GM23338 (cell line): ENCODE data around the gene ETF1. TPM values are rescaled to one million over a fixed set of nuclear protein-coding genes. Genes with fewer than 3 reads are reported as not detected.

Experiments
- ATAC-seq: fragments of 200-7000 bp; cut with Tn5 transposase; 3 replicates; pipeline ENCODE4 v1.9.1; 2020
- DNase-seq: peaks from one replicate; pipeline ENCODE4 v3.0.0-alpha.2; 2015; ENCODE audit warnings: low spot score
- H2AFZ ChIP-seq: fragments of 200-600 bp; sonication (generic); 2 replicates; pipeline ENCODE4 v1.8.0; 2016; ENCODE audit warnings: antibody characterized with exemption, mild to moderate bottlenecking, moderate library complexity
- H3F3A ChIP-seq: fragments of 200-600 bp; sonication (generic); replicated peaks from 2 replicates; pipeline ENCODE4 v1.8.0; 2017; ENCODE audit warnings: antibody characterized with exemption, mixed run types, low read depth
- H3K27ac ChIP-seq: fragments of 200-600 bp; sonication (generic); 2 replicates; pipeline ENCODE4 v1.6.1; 2016; ENCODE audit warnings: low read depth
- H3K27me3 ChIP-seq: fragments of 200-600 bp; sonication (generic); 2 replicates; pipeline ENCODE4 v1.8.0; 2016; ENCODE audit warnings: mild to moderate bottlenecking, mixed run types, moderate library complexity; ENCODE audit not compliant: insufficient read depth
- H3K36me3 ChIP-seq: fragments of 200-600 bp; sonication (generic); 2 replicates; pipeline ENCODE4 v1.8.0; 2016; ENCODE audit warnings: mild to moderate bottlenecking; ENCODE audit not compliant: insufficient read depth
- H3K4me1 ChIP-seq: fragments of 200-600 bp; sonication (generic); 2 replicates; pipeline ENCODE4 v1.8.0; 2016; ENCODE audit warnings: mild to moderate bottlenecking, moderate library complexity; ENCODE audit not compliant: insufficient read depth
- H3K4me2 ChIP-seq: fragments of 200-600 bp; sonication (generic); 2 replicates; pipeline ENCODE4 v1.7.1; 2017; ENCODE audit warnings: mixed run types
- H3K4me3 ChIP-seq: fragments of 200-600 bp; sonication (generic); 2 replicates; pipeline ENCODE4 v1.6.1; 2016; ENCODE audit warnings: mixed run types
- H3K79me2 ChIP-seq: fragments of 200-600 bp; sonication (generic); replicated peaks from 2 replicates; pipeline ENCODE4 v1.8.0; 2017; ENCODE audit warnings: mild to moderate bottlenecking; ENCODE audit not compliant: insufficient read depth
- H3K9me2 ChIP-seq: fragments of 200-600 bp; sonication (generic); 2 replicates; pipeline ENCODE4 v1.8.0; 2017; ENCODE audit not compliant: insufficient read depth
- H4K20me1 ChIP-seq: fragments of 200-600 bp; sonication (generic); replicated peaks from 2 replicates; pipeline ENCODE4 v1.8.0; 2017; ENCODE audit warnings: mild to moderate bottlenecking; ENCODE audit not compliant: insufficient read depth
- H3K27ac Mint-ChIP-seq: 2 replicates; pipeline ENCODE4 v1.8.0; 2020; ENCODE audit warnings: inconsistent platforms, mild to moderate bottlenecking, moderate library complexity, mixed read lengths
- H3K27me3 Mint-ChIP-seq: 3 replicates; pipeline ENCODE4 v1.8.0; 2022; ENCODE audit warnings: low read depth, mild to moderate bottlenecking, moderate library complexity, mixed read lengths, inconsistent platforms; ENCODE audit not compliant: insufficient read depth, poor library complexity
- H3K36me3 Mint-ChIP-seq: 3 replicates; pipeline ENCODE4 v1.8.0; 2021; ENCODE audit warnings: low read depth, mild to moderate bottlenecking, inconsistent platforms, moderate library complexity, mixed read lengths
- H3K4me1 Mint-ChIP-seq: 3 replicates; pipeline ENCODE4 v1.8.0; 2020; ENCODE audit warnings: mild to moderate bottlenecking, inconsistent platforms, mixed read lengths
- H3K4me3 Mint-ChIP-seq: 3 replicates; pipeline ENCODE4 v1.8.0; 2021; ENCODE audit warnings: moderate library complexity, mild to moderate bottlenecking, inconsistent platforms, mixed read lengths
- H3K9me3 Mint-ChIP-seq: 3 replicates; pipeline ENCODE4 v1.8.0; 2020; ENCODE audit warnings: moderate library complexity, mild to moderate bottlenecking, inconsistent platforms, mixed read lengths
- CREB1 ChIP-seq: fragments of 250-450 bp; sonication (Bioruptor Pico); IDR thresholded peaks from 2 replicates; pipeline ENCODE4 v1.5.0; 2020; ENCODE audit warnings: low read depth, mild to moderate bottlenecking, moderate library complexity
- EZH2 ChIP-seq: fragments of 200-600 bp; sonication (generic); IDR thresholded peaks from one replicate; pipeline ENCODE4 v1.8.0; 2017; ENCODE audit warnings: antibody characterized with exemption, mild to moderate bottlenecking, low read depth; ENCODE audit not compliant: unreplicated experiment
- EZH2phosphoT487 ChIP-seq: fragments of 200-600 bp; sonication (generic); IDR thresholded peaks from one replicate; pipeline ENCODE4 v1.8.1; 2018; ENCODE audit warnings: antibody characterized with exemption; ENCODE audit not compliant: unreplicated experiment
- JUNB ChIP-seq: IDR thresholded peaks from one replicate; pipeline ENCODE4 v1.6.1; 2016; ENCODE audit warnings: antibody characterized with exemption; ENCODE audit not compliant: unreplicated experiment
- NANOG ChIP-seq: IDR thresholded peaks from 2 replicates; pipeline ENCODE4 v1.6.1; 2016; ENCODE audit warnings: antibody characterized with exemption, borderline replicate concordance
- POLR2AphosphoS5 ChIP-seq: IDR thresholded peaks from 2 replicates; pipeline ENCODE4 v1.6.1; 2016; ENCODE audit warnings: antibody characterized with exemption, low read depth
- STAT1 ChIP-seq: IDR thresholded peaks from one replicate; pipeline ENCODE4 v1.6.1; 2016; ENCODE audit warnings: antibody characterized with exemption; ENCODE audit not compliant: unreplicated experiment
- ZNF114 ChIP-seq: fragments of 250-450 bp; sonication (Bioruptor Pico); IDR thresholded peaks from 2 replicates; pipeline ENCODE4 v1.5.0; 2020; ENCODE audit warnings: mild to moderate bottlenecking, moderate library complexity
- ZNF331 ChIP-seq: fragments of 250-450 bp; sonication (Bioruptor Pico); IDR thresholded peaks from 2 replicates; pipeline ENCODE4 v1.5.0; 2020; ENCODE audit warnings: low read depth, mild to moderate bottlenecking, moderate library complexity
- polyA plus RNA-seq: library from polyadenylated mRNA; unstranded; fragments of >200 nt; fragmentation: Nextera tagmentation; extraction: Ambion mirVana; gene quantifications from 2 replicates; pipeline ENCODE4 v1.2.1, GENCODE V29; 2016
- total RNA-seq: library from RNA; depleted of rRNA; stranded (reverse); fragments of >200 nt; shearing (Covaris generic); gene quantifications from 2 replicates; pipeline ENCODE4 v1.2.3, GENCODE V29; 2014
- TF ChIP-seq, protein P1 (sequence below): fragments of 250-450 bp; sonication (Bioruptor Pico); IDR thresholded peaks from 2 replicates; pipeline ENCODE4 v1.5.0; 2020; ENCODE audit warnings: mild to moderate bottlenecking, moderate library complexity
- TF ChIP-seq, protein P2 (sequence below): IDR thresholded peaks from one replicate; pipeline ENCODE4 v1.6.1; 2018; ENCODE audit warnings: antibody characterized with exemption; ENCODE audit not compliant: unreplicated experiment
- TF ChIP-seq, protein P3 (sequence below), 2 experiments: fragments of 200-600 bp in 1 of 2; sonication (generic) in 1 of 2; conservative IDR thresholded peaks; 2 replicates each; pipeline versions ENCODE4 v1.5.1 to v1.6.1; 2016 to 2017; ENCODE audit warnings: antibody characterized with exemption in 2 of 2, low read depth in 2 of 2, mild to moderate bottlenecking in 2 of 2, moderate library complexity in 1 of 2
- TF ChIP-seq, protein P4 (sequence below): IDR thresholded peaks from 2 replicates; pipeline ENCODE4 v1.6.1; 2016; ENCODE audit warnings: antibody characterized with exemption

ETF1 gene
- total and polyA plus RNA-seq, 2 experiments from 2014 or later = 68.9 to 136 TPM

- Histone ChIP-seq H3K79me2 (peaks cover 90% of the 10 kb centered on the region), H3K36me3 (peaks cover 94% of the 10 kb centered on the region), H3K4me2 (no peak overlapping the region), H3F3A (peaks cover 29% of the 10 kb centered on the region), H3K4me3 (no peak overlapping the region), H3K4me1 (no peaks in the 10 kb centered on the region), H4K20me1 (peaks cover 86% of the 10 kb centered on the region), H2AFZ (no peak overlapping the region), H3K27me3 (no peaks in the 10 kb centered on the region), H3K9me2 (no peaks in the 10 kb centered on the region), H3K27ac (no peak overlapping the region; the same call in 1 of the 2 replicates)
- peaks cover 93% of the 10 kb centered on the region for H3K36me3 Mint-ChIP-seq
- H3K4me1 Mint-ChIP-seq = no peaks in the 10 kb centered on the region
- no peak overlapping the region for H3K4me3 Mint-ChIP-seq
- ATAC-seq = no peak
- no peak for TF ChIP-seq EZH2
- TF ChIP-seq JUNB = no peak
- TF ChIP-seq POLR2AphosphoS5 = no peak
- TF ChIP-seq, protein P1, sequence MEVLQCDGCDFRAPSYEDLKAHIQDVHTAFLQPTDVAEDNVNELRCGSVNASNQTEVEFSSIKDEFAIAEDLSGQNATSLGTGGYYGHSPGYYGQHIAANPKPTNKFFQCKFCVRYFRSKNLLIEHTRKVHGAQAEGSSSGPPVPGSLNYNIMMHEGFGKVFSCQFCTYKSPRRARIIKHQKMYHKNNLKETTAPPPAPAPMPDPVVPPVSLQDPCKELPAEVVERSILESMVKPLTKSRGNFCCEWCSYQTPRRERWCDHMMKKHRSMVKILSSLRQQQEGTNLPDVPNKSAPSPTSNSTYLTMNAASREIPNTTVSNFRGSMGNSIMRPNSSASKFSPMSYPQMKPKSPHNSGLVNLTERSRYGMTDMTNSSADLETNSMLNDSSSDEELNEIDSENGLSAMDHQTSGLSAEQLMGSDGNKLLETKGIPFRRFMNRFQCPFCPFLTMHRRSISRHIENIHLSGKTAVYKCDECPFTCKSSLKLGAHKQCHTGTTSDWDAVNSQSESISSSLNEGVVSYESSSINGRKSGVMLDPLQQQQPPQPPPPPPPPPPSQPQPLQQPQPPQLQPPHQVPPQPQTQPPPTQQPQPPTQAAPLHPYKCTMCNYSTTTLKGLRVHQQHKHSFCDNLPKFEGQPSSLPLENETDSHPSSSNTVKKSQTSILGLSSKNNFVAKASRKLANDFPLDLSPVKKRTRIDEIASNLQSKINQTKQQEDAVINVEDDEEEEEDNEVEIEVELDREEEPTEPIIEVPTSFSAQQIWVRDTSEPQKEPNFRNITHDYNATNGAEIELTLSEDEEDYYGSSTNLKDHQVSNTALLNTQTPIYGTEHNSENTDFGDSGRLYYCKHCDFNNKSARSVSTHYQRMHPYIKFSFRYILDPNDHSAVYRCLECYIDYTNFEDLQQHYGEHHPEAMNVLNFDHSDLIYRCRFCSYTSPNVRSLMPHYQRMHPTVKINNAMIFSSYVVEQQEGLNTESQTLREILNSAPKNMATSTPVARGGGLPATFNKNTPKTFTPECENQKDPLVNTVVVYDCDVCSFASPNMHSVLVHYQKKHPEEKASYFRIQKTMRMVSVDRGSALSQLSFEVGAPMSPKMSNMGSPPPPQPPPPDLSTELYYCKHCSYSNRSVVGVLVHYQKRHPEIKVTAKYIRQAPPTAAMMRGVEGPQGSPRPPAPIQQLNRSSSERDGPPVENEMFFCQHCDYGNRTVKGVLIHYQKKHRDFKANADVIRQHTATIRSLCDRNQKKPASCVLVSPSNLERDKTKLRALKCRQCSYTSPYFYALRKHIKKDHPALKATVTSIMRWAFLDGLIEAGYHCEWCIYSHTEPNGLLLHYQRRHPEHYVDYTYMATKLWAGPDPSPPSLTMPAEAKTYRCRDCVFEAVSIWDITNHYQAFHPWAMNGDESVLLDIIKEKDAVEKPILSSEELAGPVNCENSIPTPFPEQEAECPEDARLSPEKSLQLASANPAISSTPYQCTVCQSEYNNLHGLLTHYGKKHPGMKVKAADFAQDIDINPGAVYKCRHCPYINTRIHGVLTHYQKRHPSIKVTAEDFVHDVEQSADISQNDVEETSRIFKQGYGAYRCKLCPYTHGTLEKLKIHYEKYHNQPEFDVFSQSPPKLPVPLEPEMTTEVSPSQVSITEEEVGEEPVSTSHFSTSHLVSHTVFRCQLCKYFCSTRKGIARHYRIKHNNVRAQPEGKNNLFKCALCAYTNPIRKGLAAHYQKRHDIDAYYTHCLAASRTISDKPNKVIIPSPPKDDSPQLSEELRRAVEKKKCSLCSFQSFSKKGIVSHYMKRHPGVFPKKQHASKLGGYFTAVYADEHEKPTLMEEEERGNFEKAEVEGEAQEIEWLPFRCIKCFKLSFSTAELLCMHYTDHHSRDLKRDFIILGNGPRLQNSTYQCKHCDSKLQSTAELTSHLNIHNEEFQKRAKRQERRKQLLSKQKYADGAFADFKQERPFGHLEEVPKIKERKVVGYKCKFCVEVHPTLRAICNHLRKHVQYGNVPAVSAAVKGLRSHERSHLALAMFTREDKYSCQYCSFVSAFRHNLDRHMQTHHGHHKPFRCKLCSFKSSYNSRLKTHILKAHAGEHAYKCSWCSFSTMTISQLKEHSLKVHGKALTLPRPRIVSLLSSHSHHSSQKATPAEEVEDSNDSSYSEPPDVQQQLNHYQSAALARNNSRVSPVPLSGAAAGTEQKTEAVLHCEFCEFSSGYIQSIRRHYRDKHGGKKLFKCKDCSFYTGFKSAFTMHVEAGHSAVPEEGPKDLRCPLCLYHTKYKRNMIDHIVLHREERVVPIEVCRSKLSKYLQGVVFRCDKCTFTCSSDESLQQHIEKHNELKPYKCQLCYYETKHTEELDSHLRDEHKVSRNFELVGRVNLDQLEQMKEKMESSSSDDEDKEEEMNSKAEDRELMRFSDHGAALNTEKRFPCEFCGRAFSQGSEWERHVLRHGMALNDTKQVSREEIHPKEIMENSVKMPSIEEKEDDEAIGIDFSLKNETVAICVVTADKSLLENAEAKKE = no peak
- TF ChIP-seq CREB1 (CRISPR knock-in tag) = no peak
- TF ChIP-seq, protein P2, sequence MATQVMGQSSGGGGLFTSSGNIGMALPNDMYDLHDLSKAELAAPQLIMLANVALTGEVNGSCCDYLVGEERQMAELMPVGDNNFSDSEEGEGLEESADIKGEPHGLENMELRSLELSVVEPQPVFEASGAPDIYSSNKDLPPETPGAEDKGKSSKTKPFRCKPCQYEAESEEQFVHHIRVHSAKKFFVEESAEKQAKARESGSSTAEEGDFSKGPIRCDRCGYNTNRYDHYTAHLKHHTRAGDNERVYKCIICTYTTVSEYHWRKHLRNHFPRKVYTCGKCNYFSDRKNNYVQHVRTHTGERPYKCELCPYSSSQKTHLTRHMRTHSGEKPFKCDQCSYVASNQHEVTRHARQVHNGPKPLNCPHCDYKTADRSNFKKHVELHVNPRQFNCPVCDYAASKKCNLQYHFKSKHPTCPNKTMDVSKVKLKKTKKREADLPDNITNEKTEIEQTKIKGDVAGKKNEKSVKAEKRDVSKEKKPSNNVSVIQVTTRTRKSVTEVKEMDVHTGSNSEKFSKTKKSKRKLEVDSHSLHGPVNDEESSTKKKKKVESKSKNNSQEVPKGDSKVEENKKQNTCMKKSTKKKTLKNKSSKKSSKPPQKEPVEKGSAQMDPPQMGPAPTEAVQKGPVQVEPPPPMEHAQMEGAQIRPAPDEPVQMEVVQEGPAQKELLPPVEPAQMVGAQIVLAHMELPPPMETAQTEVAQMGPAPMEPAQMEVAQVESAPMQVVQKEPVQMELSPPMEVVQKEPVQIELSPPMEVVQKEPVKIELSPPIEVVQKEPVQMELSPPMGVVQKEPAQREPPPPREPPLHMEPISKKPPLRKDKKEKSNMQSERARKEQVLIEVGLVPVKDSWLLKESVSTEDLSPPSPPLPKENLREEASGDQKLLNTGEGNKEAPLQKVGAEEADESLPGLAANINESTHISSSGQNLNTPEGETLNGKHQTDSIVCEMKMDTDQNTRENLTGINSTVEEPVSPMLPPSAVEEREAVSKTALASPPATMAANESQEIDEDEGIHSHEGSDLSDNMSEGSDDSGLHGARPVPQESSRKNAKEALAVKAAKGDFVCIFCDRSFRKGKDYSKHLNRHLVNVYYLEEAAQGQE = no peak
- TF ChIP-seq EZH2phosphoT487 = no peak
- no peak for TF ChIP-seq STAT1
- TF ChIP-seq, protein P3, sequence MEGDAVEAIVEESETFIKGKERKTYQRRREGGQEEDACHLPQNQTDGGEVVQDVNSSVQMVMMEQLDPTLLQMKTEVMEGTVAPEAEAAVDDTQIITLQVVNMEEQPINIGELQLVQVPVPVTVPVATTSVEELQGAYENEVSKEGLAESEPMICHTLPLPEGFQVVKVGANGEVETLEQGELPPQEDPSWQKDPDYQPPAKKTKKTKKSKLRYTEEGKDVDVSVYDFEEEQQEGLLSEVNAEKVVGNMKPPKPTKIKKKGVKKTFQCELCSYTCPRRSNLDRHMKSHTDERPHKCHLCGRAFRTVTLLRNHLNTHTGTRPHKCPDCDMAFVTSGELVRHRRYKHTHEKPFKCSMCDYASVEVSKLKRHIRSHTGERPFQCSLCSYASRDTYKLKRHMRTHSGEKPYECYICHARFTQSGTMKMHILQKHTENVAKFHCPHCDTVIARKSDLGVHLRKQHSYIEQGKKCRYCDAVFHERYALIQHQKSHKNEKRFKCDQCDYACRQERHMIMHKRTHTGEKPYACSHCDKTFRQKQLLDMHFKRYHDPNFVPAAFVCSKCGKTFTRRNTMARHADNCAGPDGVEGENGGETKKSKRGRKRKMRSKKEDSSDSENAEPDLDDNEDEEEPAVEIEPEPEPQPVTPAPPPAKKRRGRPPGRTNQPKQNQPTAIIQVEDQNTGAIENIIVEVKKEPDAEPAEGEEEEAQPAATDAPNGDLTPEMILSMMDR (conservative IDR thresholded peaks at IDR 0.05; ENCODE audit: low read depth in 2 of 2) = no peak
- TF ChIP-seq, protein P4, sequence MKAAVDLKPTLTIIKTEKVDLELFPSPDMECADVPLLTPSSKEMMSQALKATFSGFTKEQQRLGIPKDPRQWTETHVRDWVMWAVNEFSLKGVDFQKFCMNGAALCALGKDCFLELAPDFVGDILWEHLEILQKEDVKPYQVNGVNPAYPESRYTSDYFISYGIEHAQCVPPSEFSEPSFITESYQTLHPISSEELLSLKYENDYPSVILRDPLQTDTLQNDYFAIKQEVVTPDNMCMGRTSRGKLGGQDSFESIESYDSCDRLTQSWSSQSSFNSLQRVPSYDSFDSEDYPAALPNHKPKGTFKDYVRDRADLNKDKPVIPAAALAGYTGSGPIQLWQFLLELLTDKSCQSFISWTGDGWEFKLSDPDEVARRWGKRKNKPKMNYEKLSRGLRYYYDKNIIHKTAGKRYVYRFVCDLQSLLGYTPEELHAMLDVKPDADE = no peak
- TF ChIP-seq NANOG = no peak
- no peak for TF ChIP-seq ZNF331 (CRISPR knock-in tag)
- TF ChIP-seq ZNF114 (CRISPR knock-in tag) = no peak
- no peak for DNase-seq
- no peaks in the 10 kb centered on the region for H3K9me3 Mint-ChIP-seq
- H3K27ac Mint-ChIP-seq = no peak overlapping the region
- peaks cover 2% of the 10 kb centered on the region for H3K27me3 Mint-ChIP-seq
Measured at GRCh38 chr5:138564242-138564641, 21.2 kb upstream of the ETF1 start.
